HG02840 (cell line): ENCODE data around the gene BSN.

ENCODE experiments used
- ATAC-seq: cut with Tn5 transposase; IDR thresholded peaks from one replicate; pipeline ENCODE4 v1.9.1; 2021; ENCODE audit warnings: mild to moderate bottlenecking, moderate library complexity, moderate number of reproducible peaks; ENCODE audit not compliant: unreplicated experiment, low FRiP score

Gene BSN

DNA sequence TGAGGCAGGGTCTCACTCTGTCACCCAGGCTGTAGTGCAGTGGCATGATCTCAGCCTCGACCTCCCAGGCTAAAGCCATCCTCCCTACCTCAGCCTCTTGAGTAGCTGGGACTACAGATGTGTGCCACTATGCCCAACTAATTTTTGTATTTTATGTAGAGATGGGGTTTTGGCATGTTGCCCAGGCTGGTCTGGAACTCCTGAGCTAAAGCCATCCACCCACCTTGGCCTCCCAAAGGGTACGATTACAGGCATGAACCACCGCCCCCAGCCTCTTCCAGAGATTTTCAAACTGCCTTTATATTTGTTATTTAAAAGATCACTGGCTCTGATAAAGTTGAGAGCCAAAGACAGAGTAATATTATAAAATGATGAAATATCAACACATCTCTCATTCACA lies 37.3 kb downstream of the BSN start:
- no peak for ATAC-seq

DNA sequence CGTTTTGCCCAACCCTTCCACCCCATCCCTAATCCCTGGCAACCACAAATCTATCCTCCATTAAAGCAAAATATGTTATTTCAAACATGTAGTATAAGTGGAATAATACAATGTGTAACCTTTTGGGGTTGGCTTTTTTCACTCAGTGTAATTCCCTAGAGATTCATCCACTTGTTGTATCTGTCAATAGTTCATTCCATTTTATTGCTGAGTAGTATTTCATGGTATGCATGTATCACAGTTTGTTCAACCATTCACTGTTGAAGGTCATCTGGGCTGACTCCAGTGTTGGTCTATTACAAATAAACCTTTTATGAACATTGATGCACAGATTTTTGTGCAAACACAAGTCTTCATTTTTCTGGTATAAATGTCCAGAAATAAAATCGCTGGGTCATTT lies 38.8 kb downstream of the BSN start:
- ATAC-seq = no peak

DNA sequence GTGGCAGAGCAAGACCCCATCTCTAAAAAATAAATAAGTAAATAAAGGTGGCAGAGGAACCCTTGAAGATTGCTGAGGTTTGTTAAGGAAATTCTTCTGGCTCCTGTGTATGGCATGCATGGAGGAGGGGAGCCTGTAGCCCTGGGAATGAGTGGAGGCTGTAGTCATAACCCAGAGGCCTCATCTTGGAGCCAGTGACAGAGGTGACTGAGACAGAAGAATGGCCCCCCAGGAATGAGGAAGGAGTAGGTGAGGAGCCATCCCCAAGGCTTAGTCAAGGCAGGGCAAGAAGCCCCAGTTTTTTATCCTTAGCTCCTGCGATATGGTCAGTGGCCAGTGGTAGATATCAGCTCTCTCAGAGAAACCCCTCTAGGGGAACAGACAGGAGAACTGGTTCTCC lies 46.5 kb downstream of the BSN start:
- ATAC-seq = no peak

DNA sequence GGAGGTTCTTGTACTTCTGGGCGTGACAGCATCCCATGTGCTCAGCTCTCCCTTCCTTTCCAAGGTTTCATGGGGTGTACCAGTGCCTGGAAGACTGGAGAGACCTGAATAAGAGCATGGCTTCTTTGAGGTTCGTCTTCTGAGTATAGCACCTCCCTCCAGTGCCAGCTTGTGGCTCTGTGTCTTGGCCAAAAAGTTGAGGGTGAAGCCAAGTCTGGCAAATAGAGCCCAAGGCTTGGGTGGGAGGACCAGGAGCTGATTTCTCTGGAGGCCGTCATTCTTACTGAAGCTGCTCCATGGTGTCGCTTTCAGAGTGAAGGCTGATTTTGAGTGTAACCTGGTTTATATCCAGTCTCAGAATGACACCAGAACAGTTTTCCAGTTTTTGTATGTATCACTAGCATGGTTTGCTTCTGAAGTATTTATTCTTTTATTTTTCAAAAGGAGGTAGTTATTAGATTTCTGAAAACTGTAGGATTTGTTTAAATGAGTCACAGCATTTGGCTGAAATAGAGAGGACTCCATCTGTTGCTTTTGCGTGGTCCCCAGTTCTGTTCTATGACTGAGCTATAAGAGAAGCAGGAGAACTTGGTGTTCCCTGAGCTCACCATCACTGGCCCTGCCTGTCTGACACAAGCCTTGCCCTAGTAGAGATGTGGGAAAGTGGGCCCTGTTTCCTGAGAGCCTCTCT lies 47.2 kb downstream of the BSN start:
- ATAC-seq = no peak

DNA sequence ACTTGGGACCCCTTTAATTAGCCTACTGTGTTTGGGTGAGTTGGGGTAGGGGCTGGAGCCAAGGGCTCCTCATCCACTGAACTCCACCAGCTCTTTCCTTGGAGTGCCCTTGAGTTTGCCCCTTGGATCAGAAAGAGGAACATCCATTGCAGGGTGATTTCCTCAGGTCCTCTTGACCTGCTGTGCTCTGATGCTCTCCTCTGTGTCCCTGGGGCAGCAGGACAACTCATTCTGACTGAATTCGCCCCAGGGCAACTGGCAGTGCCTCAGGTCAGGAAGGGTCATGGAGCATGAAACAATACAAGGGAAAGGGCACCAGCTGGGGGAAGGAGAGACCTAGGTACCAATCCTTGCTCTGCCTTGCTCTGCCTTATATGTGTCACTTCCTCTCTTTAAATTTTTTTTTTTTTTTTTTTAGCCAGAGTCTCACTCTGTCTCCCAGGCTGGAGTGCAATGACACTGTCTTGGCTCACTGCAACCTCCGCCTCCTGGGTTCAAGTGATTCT lies 47.8 kb downstream of the BSN start:
- no peak for ATAC-seq

DNA sequence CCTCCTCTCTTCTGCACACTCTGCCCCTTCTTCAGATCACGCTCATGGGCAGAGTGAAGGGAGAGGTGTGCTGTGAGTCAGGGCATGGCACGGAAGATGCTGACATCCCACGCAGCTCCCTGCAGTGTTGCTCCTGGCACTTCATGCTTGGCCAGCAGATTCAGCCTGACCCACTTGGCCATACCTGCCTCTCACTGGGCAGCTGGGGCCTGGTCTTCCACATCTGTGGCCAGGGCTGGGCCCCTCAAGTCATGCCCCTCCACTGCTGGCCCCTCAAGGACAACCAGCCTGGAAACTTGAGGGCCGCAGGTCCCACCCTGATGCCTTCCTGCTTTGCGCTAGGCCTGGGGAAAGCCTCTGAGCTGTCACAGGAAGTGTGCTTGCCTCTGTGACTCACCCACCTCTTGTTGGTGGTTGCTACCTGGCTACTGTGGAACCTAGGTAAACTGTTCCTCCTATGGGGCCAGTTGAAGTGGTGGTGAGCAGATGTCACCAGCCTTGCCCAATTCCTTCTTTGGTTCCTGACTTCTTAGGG lies 48.7 kb downstream of the BSN start:
- no peak for ATAC-seq

DNA sequence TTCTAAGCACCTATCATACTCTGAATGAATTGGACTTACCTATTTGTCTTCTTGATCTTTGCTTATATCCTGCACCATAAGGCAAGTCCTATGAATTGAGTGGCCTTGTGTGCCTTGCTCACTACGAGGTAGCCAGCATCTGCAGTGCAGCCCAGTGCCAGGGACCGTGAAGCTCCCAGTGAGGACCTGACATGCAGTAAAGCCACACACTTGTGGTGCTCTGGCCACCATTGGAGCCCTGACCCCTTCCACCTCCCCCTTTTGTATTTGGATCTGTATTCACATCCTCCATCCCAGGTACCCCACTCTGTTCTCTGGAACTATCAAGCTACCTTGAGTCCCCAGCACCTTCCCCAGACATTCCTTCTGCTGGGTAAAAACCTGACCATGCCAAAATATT lies 52.1 kb downstream of the BSN start:
- no peak for ATAC-seq

DNA sequence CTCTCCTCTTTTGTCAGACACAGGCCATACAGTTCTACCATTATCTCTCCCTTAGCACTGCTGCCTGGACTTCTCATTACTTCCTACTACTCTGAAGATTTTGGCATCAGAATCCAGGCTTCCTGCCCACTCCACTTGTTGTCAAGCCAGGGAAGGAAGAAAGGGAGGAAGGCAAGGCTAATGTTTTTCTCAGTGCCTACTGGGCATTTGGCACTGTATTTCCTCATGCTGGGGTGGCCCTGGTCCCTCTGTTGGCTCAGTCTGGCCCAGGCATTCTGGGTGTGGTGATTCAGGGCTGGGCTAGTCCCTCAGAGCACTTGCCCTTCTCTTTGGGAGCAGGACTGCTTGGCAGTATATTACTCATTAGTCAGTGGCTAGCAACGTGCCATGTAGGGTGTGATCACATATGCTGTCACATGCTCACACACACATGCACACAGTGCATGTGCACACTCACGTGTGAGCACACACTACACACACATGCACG lies 52.9 kb downstream of the BSN start:
- ATAC-seq = no peak

DNA sequence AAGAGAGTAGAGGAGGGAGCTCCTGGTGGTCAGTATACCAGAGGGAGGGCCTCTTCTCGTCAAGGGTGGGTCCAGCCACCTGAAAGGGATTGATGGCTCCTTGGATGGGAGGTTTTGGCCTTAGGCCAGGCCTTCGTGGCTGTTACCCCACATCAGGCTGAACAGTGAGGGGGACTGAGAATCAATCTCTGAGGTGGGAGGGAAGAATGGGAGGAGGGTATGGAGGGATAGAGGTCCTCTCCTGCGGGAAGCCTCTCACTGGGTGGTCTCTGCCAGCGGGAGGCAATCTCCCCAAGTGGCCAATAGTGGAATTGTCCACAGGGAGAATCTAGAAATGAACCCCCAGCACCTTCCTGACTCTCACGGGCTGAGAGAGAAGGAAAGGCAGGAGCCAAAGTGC lies 53.5 kb downstream of the BSN start:
- ATAC-seq = no peak

DNA sequence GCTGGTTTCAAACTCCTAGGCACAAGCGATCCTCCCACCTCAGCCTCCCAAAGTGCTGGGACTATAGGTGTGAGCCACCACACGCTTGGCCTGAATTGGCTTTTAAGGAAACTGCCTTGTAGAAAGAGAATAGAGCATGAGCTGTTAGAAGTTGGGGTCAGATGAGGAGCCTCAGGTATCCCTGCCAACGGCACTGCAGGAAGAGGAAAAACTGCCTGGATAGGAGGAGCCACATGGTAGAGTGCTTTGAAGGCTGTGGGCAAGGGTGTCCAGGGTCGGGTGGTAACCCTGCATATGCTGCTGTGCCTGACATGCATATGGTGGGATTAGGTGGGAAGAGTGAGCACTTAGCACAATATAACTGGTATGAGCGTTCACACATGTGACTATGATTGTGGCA lies 55.0 kb downstream of the BSN start:
- ATAC-seq = no peak

DNA sequence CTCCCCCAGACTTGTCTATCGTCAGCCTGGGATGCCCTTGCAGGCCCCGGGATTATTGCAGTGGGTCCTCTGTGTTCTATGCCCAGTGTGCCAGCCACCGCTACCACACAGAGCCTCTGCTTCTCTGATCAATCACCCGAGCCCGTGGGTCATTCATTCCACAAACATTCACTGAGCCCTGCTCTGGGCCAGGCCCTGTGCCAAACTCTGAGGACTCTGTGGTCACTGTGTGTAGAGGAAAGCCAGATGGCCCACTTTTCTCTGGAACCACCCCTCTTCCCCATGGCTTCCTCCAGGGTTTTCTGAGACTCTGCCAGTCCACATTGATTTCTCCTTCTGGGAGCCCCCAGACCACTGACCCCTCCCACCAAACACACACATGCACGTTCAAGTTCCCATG lies 55.5 kb downstream of the BSN start:
- no peak for ATAC-seq

DNA sequence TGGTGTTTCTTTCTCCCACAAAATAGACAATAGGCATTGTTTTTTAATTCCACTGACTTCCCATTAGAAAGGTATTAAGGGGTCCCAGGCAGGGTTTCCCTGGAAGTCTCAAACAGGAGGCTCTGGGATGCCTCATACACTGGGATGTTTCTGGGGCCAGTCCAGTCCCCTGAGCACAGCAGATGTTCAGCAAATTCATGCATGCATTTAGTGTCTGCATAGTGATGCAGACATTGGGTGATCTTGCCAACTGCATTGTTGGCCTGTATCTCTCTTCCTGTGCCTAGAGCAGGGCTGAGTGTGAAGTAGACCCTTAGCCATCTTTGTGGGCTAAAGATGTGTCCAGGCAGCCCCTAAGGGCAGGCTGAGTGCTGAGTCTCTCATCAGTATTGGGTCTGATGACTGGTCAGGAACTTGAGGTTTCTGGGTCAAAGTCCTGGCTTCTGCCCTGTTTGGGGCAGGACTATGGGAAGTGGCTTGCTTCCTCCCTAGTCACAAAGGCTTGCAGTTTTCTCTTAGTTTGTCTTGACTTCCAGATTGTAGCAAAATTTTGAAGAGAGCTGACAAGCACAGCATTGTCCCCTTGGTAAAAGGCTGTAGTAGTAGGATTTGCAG lies 56.5 kb downstream of the BSN start:
- no peak for ATAC-seq

DNA sequence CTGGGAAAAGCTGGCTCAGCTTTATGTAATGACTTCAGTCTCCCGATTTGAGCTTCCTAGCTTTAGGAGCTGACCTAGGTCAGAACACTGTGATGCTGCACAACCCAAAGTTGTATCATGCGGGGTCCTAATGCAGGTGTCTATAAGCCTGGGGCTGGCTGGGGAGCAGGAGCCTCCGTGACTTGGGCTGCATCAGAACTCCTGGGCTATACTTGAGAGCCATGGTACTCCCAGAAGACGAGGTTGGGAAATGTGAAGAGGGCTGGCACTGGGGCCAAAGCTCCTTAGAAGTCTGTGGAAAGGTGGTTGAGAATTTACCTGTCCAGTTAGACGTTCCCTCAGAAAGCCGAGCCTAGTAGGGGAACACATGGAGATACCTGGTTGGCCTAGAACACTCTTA lies 57.0 kb downstream of the BSN start:
- ATAC-seq = no peak

DNA sequence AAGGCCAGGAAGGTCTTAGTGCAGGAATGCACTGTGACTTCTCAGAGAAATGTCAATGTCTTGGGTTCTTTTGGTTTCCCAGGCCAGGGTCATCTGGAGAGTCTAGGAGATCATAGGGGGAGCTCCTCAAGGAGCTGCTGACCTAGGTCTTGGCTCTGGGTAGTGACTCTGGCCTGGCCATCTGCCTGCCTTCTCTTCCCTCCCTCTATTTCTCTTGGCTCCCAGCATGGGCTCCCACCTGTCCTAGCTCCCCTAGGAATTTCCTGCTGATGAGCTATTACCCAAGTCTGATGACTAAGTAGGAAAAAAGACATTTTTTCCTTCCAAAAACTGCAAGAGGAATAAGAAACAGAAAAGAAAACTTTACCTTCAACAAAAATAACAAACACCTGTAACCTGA lies 57.4 kb downstream of the BSN start:
- no peak for ATAC-seq

DNA sequence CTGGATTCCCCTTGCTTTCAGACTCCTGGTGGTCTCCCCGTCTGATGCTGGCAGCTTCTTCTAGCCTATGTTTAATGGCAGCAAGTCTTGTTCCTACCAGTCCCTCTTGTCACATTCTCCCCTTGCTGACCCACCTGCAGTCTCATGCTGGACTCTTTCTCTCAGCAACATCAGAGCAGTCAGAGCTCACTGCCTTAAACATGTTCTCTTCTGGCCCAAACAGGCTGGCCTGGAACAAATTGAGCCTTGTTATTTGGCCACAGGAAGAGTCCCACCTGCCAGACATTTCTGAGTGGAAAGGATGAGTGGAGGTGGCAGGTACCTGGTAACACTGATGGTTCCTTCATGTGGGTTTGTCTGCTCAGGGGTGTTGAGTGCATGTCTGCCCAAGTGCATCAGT lies 60.7 kb downstream of the BSN start:
- ATAC-seq = no peak

DNA sequence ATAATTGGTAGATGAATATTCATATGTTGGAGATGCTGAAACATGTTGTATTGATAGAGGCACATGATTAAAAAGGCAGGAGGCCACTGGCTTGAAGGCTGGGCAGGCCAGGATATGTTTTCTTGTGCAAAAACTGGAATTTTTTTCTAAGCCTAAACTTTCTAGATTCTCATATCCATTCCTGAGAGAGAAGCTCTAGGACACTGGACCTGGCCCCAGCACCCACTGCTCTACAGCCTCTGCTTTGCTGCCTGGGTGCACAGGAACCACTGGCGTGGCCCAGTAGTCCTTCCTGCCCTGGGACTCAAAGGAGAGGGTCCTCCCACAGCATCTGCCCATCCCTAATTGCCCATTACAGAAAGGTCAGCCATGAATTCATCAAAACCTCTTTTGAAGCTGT lies 61.8 kb downstream of the BSN start:
- no peak for ATAC-seq

DNA sequence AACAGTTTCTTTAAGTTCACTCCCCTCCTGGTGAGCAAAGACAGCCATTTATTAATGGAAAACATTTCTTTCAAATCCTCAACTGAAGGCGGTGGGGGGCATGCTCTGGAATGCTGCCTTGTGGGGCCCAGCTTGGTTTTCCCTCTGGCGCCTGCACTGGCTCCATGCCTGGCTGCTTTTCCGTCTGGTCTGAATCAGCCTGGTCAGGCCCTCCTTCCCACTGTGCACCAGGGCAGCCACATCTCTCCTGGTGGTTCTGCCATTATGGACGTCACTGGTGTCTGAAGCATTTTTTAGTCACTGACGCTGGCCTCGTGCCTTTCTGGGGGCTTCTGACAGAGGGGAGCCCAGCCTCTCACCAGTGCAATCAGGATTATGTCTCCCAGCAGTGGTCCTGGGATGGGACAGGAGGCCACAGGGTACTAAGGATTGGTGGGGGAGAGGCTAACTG lies 62.2 kb downstream of the BSN start:
- ATAC-seq = no peak

DNA sequence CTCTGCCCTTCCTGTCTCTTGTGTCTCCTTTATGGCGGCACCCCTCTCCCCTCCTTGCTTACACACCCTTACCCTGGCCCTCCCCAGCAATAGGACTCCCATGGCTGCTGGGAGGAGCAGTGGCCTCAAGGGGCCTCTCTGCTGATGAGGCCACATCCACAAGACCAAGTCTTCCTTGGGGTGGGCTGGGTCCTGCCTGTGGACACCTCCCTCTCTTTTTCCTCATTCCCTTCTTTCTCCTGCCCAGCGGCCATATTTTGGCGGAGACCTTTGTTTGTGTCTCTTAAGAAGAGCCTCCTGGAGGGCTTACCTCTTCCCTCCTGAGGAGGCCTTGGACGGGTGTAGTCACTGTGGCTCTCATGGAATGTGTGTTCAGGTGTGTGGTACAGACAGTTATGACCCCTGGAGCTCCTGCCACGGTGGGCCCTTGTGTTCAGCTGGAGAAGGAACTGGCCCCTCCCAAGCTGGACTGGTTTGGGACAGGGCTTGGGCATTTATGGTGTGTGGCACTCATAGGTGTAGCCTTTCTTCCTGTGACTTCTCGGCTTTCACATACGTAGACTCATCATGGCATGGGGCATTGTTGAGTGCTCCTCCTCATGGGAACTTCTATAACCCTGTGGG lies 63.2 kb downstream of the BSN start:
- no peak for ATAC-seq

DNA sequence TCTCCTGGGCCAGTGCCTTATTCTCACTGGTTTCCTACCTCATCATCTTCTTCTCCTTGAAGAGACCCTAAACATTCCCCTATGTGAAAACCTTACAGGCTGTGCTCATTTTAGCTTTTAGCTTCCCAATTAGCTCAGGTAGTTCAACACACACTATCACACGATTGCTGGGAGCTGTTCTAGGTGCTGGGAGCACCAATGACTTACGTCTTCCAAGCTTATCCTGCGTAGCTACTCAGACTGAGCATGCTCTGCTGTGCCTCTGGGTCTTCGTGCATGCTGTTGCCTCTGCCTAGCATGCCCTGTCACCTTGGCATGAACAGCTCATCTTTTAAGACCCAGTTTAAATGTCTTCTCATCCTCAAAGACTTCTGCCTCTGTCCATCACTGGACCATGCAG lies 64.1 kb downstream of the BSN start:
- no peak for ATAC-seq

DNA sequence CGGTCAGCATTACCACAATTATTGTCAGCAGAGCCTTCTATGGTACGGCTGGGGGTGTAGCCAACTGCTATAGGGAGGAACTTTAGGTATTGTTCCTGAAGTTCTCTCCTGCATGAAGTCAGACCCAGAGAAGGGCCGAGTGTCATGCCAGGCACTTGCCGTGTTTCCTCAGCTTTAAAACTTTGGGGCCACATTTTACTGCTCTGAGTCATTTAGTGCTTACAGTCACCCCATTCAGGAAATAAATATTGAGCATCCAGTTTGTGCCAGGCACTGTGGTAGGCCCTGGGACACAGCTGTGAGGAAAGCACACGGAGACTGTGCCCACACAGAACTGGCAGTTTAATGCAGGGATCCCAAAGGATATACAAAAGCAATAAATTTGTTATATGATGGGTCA lies 65.4 kb downstream of the BSN start:
- no peak for ATAC-seq

DNA sequence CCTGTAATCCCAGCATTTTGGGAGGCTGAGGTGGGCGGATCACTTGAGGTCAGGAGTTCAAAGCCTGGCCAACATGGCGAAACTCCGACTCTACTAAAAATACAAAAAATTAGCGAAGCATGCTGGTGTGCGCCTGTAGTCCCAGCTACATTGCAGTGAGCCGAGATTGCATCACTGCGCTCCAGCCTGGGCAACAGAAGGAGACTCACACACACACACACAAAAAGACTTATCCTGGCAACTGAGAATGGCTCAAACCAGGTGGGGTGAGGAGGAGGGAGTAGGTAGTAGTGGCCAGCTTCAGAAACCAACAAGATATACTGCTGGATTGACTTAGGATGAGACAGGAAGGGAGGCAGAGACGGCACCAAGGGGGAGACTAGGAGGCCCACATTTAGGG lies 66.5 kb downstream of the BSN start:
- no peak for ATAC-seq

DNA sequence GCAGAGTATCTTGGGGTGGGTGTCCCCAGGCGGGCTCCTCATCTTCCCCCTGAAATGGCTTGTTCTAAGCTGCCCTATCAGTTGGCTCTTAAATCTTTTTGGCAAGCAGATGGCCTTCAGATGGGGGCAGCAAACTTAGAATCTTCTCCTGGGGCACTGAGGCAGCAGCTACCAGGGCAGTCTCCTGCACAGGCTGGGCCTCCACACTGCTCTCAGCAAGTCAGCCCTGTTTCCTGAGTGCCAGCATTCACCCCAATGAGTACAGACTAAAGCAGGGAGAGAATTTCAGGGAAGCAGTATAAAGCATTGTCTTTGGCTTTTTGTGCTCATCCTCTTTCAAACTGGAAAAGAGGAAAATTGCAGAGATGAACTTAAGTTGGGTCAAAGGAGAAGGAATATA lies 68.8 kb downstream of the BSN start:
- no peak for ATAC-seq
